GM21529 (cell line): ENCODE results near the gene DUSP3.

Experiments
- ATAC-seq: cut with Tn5 transposase; IDR thresholded peaks from one replicate; pipeline ENCODE4 v1.9.1; 2021; ENCODE audit not compliant: unreplicated experiment

DUSP3 gene

GRCh38 chr17:43769859-43770258 lies 8.9 kb downstream of the DUSP3 start:
- ATAC-seq = no peak

DNA sequence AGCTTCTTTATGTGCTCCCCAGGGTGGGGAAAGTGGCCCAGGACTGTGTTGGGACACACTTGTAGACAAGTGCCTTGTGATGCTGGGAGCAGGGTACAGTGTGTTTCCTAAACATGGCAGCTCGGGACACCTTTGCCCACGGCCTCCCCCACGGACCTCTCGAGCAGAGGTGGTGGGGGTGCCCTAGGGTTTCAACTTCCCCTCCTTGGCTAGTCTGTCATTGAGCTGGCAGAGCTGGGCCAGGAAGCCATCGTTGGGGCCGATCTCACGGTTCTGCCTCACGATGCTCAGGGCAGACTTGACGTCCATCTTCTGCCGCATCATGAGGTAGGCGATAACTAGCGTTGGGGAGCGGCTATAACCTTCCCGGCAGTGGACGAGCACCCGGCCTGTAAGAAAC lies 9.4 kb downstream of the DUSP3 start:
- no peak for ATAC-seq

- no peak for ATAC-seq
Measured at GRCh38 chr17:43768943-43769342, 9.8 kb downstream of the DUSP3 start.

DNA sequence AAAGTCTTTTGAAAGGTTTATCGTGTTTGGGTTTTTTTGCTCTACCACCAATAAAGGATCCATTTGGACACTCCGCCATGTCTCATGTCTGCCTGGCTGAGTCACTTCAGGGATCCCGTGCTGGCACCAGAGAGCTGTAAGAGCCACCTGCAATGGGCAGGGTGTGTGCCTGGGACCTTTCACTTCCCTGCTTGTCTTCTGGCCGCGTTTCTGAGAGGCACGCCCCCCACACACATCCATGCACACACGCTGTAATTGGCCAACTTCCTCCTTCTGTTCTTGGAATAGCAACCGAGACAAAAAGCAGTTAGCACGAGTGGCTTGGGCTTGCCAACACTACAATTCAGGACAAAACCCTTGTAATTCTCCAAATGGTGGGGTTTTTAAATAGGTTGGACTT lies 10.4 kb downstream of the DUSP3 start:
- no peak for ATAC-seq

GRCh38 chr17:43767713-43768059 lies 11.1 kb downstream of the DUSP3 start:
- no peak for ATAC-seq

DNA sequence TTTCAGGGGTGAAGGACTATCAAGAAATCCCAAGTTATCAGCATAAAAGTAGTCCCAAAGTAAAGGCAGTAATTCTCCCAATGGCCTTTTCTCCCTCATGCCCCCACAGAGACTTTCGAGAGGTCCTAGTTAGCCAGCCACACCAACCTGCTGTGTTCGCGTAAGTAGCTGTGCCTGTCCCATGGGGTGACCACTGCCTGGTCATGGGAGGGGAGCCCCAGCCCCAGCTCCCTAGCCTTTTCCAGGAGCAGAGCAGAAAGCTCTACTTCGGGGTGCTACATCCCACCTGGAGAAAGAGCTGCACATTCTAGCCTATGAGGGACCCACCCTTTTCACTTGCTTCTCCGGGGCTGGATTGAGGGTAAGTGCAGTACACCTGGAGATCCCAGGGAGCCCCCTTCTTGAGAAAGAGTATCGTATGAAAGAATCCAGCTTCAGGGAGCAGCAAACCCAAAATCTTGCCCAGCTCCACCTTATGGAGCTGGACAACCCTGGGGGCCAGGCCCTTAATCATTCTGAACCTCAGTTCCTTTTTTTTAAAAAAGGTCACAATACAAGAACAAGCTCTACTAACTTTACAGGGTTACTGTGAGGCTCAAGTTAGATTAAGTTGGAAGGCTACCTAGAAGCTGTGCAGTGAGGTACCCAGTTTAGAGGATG lies 11.6 kb downstream of the DUSP3 start:
- ATAC-seq = no peak

GRCh38 chr17:43766413-43767052 lies 12.2 kb downstream of the DUSP3 start:
- ATAC-seq = no peak

- ATAC-seq = peak; percentile 48
Measured at GRCh38 chr17:43760254-43760852, 18.4 kb downstream of the DUSP3 start.

DNA sequence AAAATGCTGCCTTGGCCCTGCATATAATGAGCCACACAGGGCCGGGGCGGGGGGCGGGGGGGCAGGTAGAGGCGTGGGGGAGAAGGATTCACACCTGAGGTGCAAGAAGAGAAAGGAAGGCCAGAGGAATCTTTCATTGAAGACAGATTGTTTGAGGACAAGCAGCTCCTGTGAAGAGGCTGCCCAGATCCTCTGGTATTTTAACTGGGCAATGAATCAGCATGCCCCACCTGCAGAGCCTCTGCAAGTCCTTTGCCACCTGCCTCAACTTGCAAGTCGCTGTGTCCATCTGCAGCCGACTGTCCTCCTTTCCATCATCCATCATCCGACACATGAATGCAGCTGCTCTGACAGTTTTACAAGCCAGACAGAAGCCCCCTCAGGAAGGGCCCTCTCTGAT lies 18.9 kb downstream of the DUSP3 start:
- no peak for ATAC-seq

- no peak for ATAC-seq
Measured at GRCh38 chr17:43758497-43759174, 20.1 kb downstream of the DUSP3 start, which contains the start of gene SOST. Gene SOST (minus strand): TSS chr17:43758791. CDS start chr17:43758741, 50 bp downstream.

- ATAC-seq = no peak
Measured at GRCh38 chr17:43758086-43758485, 20.7 kb downstream of the DUSP3 start.

DNA sequence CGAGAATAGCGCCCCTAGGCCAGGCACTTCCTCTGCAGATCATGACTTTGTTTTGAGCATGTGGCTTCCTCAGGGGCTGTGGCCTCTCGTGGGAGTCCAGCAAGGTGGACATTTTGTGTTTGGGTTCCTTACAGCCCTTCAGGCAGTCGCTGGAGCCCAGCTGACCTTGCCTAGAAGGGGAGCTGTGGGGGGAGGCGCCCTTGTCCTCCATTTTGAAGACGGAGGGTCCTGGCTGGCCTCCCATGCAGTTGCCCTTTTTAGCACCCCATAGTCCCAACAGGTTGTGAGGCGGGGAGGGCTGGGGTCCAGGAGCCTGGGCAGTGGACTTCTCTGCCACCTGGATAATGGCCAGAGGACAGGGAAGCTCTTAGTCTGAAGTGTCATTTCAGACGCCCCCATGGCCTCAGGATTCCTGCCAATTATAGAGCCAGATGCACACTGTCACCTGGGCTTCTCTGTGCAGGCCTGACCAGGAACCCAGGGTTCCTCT lies 21.6 kb downstream of the DUSP3 start:
- no peak for ATAC-seq

GRCh38 chr17:43756201-43756600 lies 22.6 kb downstream of the DUSP3 start:
- no peak for ATAC-seq

DNA sequence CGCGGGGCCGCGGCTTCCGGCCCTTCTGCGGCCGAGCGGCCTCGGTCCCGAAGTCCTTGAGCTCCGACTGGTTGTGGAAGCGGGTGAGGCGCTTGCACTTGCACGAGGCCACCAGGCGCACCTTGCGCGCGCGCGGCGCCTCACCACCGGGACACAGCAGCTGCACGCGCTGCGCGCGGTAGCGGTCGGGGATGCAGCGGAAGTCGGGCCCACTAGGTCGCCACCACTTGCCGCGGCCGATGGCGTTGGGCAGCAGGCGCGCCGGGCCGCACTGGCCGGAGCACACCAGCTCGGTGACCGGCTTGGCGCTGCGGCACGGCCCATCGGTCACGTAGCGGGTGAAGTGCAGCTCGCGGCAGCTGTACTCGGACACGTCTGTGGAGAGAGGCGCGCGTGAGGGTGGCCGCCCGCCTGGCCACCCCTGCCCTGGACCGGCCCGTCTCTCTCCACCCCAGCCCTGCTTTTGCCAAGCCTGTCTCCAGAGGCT lies 23.3 kb downstream of the DUSP3 start:
- ATAC-seq = no peak

DNA sequence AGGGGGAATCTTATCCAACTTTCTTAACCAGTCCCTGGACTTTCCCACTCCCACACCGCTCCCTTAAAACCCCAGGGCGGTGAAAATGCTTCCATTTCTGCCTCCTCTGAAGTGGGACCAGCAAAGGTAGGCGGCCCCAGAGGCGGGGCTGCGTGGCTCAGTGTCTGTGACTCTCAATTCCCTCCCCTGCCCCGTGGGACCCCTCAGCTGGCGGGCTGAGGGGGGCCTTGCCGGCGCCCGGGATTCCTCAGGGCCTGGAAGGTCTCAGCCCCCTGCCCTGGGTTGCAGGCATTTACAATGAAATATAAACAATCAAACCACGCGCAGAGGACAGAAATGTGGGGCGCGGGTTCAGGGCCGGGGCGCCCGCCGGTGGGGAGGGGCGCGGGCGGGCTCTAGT lies 23.8 kb downstream of the DUSP3 start:
- ATAC-seq = no peak

DNA sequence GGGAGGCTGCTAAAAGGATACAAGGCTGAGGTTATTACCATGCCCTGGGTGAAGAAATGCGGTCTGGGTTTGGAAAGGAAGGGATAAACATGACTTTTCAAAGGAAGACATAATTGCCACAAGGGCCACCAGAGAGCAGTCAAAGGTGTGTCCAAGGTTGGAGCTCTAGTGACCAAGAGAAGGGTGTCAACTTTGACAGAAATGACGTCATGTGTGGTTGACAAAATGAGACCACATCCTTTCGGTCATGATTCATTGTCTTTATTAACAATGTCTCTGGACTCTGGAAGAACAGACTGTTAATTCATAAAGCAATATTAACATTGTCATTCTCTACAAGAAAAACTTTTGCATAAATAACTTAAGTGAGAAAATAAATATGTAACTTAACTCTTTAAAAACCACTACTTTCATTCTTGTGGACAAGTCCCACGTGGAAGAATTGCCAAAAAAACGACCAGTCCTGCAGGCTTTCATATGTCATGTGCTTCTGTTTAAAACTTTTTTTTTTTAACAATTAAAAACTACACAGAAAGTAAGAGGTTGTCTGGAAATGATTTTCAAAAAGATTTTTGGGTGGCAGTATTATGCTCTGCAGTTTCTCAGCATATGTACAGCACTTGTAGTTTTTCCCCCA lies 25.2 kb downstream of the DUSP3 start:
- ATAC-seq = no peak

GRCh38 chr17:43750153-43750552 lies 28.6 kb downstream of the DUSP3 start:
- ATAC-seq = no peak

DNA sequence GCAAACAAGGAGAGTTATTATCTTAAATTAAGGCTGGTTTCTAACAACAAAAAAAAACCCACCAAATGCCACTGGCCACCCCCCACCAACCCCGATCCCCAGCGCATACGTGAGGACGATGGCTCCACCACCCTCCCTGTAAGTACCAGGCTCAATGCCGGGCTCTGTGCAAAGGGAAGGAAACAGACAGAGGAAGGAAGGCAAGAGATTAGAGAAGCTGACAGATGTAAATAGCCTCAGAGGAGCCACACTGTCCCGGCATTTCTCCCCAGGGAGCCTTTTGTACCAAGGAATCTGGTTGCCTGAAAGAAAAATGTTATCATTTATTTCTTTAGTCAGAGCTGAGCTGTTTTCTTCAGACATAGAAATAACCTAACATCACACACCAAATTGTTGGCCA lies 33.2 kb downstream of the DUSP3 start:
- ATAC-seq = no peak

- no peak for ATAC-seq
Measured at GRCh38 chr17:43741636-43742035, 37.1 kb downstream of the DUSP3 start.

DNA sequence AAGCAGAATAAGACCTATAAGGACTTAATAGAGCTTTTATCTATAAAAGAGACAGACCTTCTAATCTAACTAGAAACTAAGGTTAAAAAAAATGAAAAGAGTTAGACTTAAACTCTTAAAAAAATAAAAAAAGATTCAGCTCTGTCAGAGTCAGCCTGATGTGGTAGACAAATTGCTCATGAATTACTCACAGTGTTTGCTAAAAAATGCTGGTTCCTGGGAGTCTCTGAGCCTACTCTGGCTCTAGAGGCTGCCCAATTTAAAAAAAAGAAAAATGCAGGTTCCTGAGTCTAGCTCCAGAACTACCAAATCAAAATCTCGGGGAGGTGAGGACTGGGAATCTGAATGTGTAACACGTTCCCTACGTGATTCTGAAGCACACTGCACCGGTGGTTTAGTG lies 38.2 kb downstream of the DUSP3 start:
- no peak for ATAC-seq

GRCh38 chr17:43737722-43738121 lies 41.1 kb downstream of the DUSP3 start:
- ATAC-seq = no peak
